Brain microvascular endothelial cell (primary cell): ENCODE measurements around the gene ENOX1.

Source experiments
- DNase-seq: peaks from one replicate; pipeline ENCODE4 v3.0.0-alpha.2; 2020
- H3K27ac ChIP-seq: fragments of 250-450 bp; sonication (Bioruptor Pico); 2 replicates; pipeline ENCODE4 v1.5.1; 2020; ENCODE audit warnings: mild to moderate bottlenecking, moderate library complexity
- H3K27me3 ChIP-seq: fragments of 250-450 bp; sonication (Bioruptor Pico); replicated peaks from 2 replicates; pipeline ENCODE4 v1.5.1; 2020; ENCODE audit warnings: mild to moderate bottlenecking
- H3K36me3 ChIP-seq: fragments of 250-450 bp; sonication (Bioruptor Pico); replicated peaks from 2 replicates; pipeline ENCODE4 v1.5.1; 2020; ENCODE audit warnings: mild to moderate bottlenecking
- H3K4me3 ChIP-seq: 2 replicates; pipeline ENCODE4 v1.5.1; 2011; ENCODE audit warnings: low read depth, mild to moderate bottlenecking, control low read depth, low read length, moderate library complexity
- in situ Hi-C: cut with HindIII; loops from 2 replicates; pipeline ENCODE4 v1.10.0; 2017; ENCODE audit warnings: low sequenced_read_pairs, low pct_ligation_motif_present
- TF ChIP-seq, protein P1 (sequence below): IDR thresholded peaks from 2 replicates; pipeline ENCODE4 v1.5.1; 2011; ENCODE audit warnings: low read depth, mild to moderate bottlenecking, moderate library complexity, low read length, control low read depth, inconsistent platforms; ENCODE audit errors: missing control alignments

The ENOX1 gene

GRCh38 chr13:43493496-43494000, 293.2 kb downstream of the ENOX1 start:
- no peaks in the 10 kb centered on the region for H3K36me3 ChIP-seq
- H3K4me3 ChIP-seq, result no peak overlapping the region
- in situ Hi-C loops, result no loop called here
- H3K27ac ChIP-seq, result no peak overlapping the region
- TF ChIP-seq, protein P1, sequence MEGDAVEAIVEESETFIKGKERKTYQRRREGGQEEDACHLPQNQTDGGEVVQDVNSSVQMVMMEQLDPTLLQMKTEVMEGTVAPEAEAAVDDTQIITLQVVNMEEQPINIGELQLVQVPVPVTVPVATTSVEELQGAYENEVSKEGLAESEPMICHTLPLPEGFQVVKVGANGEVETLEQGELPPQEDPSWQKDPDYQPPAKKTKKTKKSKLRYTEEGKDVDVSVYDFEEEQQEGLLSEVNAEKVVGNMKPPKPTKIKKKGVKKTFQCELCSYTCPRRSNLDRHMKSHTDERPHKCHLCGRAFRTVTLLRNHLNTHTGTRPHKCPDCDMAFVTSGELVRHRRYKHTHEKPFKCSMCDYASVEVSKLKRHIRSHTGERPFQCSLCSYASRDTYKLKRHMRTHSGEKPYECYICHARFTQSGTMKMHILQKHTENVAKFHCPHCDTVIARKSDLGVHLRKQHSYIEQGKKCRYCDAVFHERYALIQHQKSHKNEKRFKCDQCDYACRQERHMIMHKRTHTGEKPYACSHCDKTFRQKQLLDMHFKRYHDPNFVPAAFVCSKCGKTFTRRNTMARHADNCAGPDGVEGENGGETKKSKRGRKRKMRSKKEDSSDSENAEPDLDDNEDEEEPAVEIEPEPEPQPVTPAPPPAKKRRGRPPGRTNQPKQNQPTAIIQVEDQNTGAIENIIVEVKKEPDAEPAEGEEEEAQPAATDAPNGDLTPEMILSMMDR, result no peak
- no peaks in the 10 kb centered on the region for H3K27me3 ChIP-seq
- DNase-seq, result no peak

GRCh38 chr13:43492745-43493144, 294.0 kb downstream of the ENOX1 start:
- Histone ChIP-seq H3K4me3 (no peak overlapping the region), H3K27ac (no peak overlapping the region), H3K36me3 (no peaks in the 10 kb centered on the region), H3K27me3 (no peaks in the 10 kb centered on the region)
- in situ Hi-C loops, result no loop called here
- TF ChIP-seq, protein P1, result no peak
- DNase-seq, result no peak

- H3K4me3 ChIP-seq, result no peak overlapping the region
- H3K27ac ChIP-seq, result no peak overlapping the region
- in situ Hi-C loops, result no loop called here
- no peaks in the 10 kb centered on the region for H3K27me3 ChIP-seq
- no peak for DNase-seq
- TF ChIP-seq, protein P1, result no peak
- H3K36me3 ChIP-seq, result no peaks in the 10 kb centered on the region
Observed at GRCh38 chr13:43492311-43492710, 294.5 kb downstream of the ENOX1 start.

GRCh38 chr13:43489233-43489632, 297.5 kb downstream of the ENOX1 start:
- Histone ChIP-seq H3K27me3 (no peaks in the 10 kb centered on the region), H3K27ac (no peak overlapping the region), H3K36me3 (no peaks in the 10 kb centered on the region), H3K4me3 (no peak overlapping the region)
- TF ChIP-seq, protein P1, result no peak
- in situ Hi-C loops, result no loop called here
- DNase-seq, result no peak

DNA sequence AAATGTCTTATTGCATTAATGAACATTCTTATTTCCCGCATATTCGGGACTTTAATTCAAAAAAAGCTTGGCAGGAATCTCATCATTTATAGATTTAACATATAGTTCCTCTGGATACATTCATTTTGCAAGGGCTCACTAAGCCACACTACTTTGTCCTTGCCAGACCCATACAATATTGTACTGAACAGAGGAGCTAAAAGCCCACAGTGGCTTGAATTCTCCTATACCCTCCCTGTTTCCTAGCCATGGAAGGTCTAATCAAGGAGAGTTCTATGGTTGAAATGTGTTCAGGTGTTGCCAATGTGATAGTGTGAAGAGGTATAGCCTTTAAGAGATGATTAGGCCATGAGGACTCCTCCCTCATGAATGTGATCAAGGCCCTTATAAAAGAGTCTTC, 298.9 kb downstream of the ENOX1 start:
- in situ Hi-C loops, result no loop called here

DNA sequence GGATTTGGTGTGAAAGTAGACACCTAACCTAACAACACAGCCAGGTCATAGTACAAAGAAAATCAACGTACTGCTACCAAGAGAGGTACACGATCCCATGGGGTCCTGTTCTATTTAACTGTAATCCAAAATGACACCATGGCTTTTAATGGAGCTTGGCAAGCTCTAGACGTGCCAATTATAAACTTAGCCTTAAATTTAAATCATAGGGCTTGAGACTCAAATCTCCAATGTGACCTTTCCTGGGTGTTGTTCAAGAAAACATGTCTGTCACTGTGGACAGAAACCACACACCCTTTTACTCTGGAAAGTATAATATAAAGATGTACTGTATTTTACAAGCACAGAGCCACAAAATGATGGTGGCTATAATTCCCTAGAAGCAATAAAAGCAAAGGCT, 299.3 kb downstream of the ENOX1 start:
- in situ Hi-C loops, result no loop called here
- Histone ChIP-seq H3K27me3 (no peaks in the 10 kb centered on the region), H3K27ac (no peak overlapping the region), H3K36me3 (no peaks in the 10 kb centered on the region), H3K4me3 (no peak overlapping the region)
- no peak for DNase-seq
- TF ChIP-seq, protein P1, result no peak

More for the DNA sequence above, 298.9 kb downstream of the ENOX1 start:
- Histone ChIP-seq H3K4me3 (no peak overlapping the region), H3K27ac (no peak overlapping the region), H3K27me3 (no peaks in the 10 kb centered on the region), H3K36me3 (no peaks in the 10 kb centered on the region)
- no peak for DNase-seq
- TF ChIP-seq, protein P1, result no peak
